Fibroblast of skin of left biceps (primary cell): ENCODE data around the gene VWA1.
A peak's percentile ranks its signal among the peaks of the same experiment; 100 is the strongest.
"Not testable (repeated sequence)": the region's sequence is repeated elsewhere in the genome, so short reads cannot be mapped to it uniquely, and the experiment has no call there.

Experiments
- DNase-seq, 2 experiments: peaks; one replicate each; pipeline ENCODE4 v3.0.0-alpha.2; 2013; ENCODE audit warnings: low read depth in 2 of 2

Gene VWA1

GRCh38 chr1:1422465-1423244, 12.8 kb upstream of the VWA1 start:
- peak in 1 of 2 experiments; percentile 18 for DNase-seq

- no peak for DNase-seq
Measured at GRCh38 chr1:1423245-1423597, 12.3 kb upstream of the VWA1 start.

GRCh38 chr1:1424707-1425106, 10.8 kb upstream of the VWA1 start:
- DNase-seq = no peak

- DNase-seq = no peak
Measured at GRCh38 chr1:1425426-1425752, 10.1 kb upstream of the VWA1 start.

GRCh38 chr1:1425753-1426495, 9.6 kb upstream of the VWA1 start:
- no peak for DNase-seq

GRCh38 chr1:1426496-1427105, 8.9 kb upstream of the VWA1 start:
- DNase-seq = no peak

- no peak for DNase-seq
Measured at GRCh38 chr1:1427106-1427819, 8.2 kb upstream of the VWA1 start.

GRCh38 chr1:1427820-1428148, 7.7 kb upstream of the VWA1 start:
- DNase-seq = no peak

- DNase-seq = no peak
Measured at GRCh38 chr1:1428174-1428573, 7.3 kb upstream of the VWA1 start.

GRCh38 chr1:1428967-1429366, 6.5 kb upstream of the VWA1 start:
- not testable (repeated sequence) for DNase-seq

- no peak for DNase-seq
Measured at GRCh38 chr1:1429671-1430073, 5.8 kb upstream of the VWA1 start.

GRCh38 chr1:1430114-1430982, 5.1 kb upstream of the VWA1 start:
- no peak for DNase-seq

GRCh38 chr1:1430992-1431844, 4.3 kb upstream of the VWA1 start:
- DNase-seq = no peak

GRCh38 chr1:1431845-1432273, 3.6 kb upstream of the VWA1 start:
- no peak for DNase-seq

- no peak for DNase-seq
Measured at GRCh38 chr1:1432274-1432950, 3.1 kb upstream of the VWA1 start.

- DNase-seq = no peak
Measured at GRCh38 chr1:1432951-1433803, 2.3 kb upstream of the VWA1 start.

- no peak for DNase-seq
Measured at GRCh38 chr1:1433804-1434130, 1.7 kb upstream of the VWA1 start.

GRCh38 chr1:1434131-1434823, 1.2 kb upstream of the VWA1 start:
- DNase-seq = no peak

GRCh38 chr1:1434824-1435105, 725 bp upstream of the VWA1 start:
- no peak for DNase-seq
